ENCODE measurements around the gene CDC42BPB. TPM values are rescaled to one million over a fixed set of nuclear protein-coding genes. Genes with fewer than 3 reads are reported as not detected.

CDC42BPB gene
- total and polyA plus RNA-seq, 11 donors: 31.1 to 124 (median 68.9) TPM

DNA sequence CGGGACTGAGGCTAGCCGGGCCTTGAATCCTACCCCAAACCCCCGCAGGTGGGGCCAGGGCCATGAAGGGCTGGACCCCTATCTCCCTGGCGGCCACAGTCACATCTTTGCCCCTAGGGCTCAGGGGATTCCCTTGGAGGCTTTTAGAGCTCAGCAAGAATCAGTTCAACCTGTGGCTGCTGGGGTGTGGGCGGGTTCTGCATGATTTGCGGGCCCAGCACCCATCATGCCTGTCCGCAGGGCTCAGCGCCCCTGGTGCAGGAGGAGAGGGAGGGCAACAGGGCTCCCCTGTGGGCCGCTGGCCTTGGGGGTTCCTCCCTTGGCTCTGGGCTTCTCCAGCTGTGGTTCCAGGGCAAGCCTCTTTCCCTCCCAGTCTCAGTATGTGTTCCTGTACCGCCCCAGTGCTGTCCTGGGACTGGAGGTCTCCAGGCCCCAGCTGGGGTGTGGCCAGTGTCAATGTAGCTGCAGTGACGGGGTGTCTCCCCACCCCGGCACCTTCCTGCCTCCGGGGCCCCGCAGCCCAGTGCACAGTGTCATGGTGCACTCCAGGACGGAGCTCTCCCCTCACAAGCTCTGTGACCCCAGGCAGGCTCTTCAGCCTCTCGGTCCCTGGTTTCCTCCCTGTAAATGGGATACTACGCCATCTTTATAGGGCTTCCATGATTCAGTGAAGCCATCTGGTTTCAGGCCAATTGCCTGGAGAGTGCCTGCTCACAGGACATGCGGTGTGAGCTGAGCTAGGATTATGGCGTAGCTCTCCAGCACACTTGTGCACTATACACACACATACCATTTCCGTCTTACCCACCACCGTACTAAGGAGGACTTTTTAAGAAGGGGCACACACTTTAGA, 16.8 kb upstream of the CDC42BPB start:
- Histone ChIP-seq H3K4me3 (no peak overlapping the region), H3K36me3 (no peaks in the 10 kb centered on the region), H3K27me3 (no peaks in the 10 kb centered on the region), H3K4me1 (peaks cover 3 to 38% (median 24%) of the 10 kb centered on the region in 12 donors), H3K27ac (peak overlapping the region; percentile 23 to 87 (median 72)), H3K9me3 (no peaks in the 10 kb centered on the region)
- DNase-seq (peak in 3 of 5 donors; percentile 56 to 68 (median 58)), ATAC-seq (peak in 3 of 4 donors; percentile 15 to 30 (median 16))
- TF ChIP-seq, protein P1, sequence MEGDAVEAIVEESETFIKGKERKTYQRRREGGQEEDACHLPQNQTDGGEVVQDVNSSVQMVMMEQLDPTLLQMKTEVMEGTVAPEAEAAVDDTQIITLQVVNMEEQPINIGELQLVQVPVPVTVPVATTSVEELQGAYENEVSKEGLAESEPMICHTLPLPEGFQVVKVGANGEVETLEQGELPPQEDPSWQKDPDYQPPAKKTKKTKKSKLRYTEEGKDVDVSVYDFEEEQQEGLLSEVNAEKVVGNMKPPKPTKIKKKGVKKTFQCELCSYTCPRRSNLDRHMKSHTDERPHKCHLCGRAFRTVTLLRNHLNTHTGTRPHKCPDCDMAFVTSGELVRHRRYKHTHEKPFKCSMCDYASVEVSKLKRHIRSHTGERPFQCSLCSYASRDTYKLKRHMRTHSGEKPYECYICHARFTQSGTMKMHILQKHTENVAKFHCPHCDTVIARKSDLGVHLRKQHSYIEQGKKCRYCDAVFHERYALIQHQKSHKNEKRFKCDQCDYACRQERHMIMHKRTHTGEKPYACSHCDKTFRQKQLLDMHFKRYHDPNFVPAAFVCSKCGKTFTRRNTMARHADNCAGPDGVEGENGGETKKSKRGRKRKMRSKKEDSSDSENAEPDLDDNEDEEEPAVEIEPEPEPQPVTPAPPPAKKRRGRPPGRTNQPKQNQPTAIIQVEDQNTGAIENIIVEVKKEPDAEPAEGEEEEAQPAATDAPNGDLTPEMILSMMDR (IDR thresholded peaks at IDR 0.05): no peak
- TF ChIP-seq POLR2A (IDR thresholded peaks at IDR 0.05): no peak
- 61 to 73% (median 66%) methylated on average over 15 to 21 of the region's 21 CpGs for WGBS, 4 donors
- intact Hi-C loops (cut with DNase I): loop anchor here in 2 of 10 donors (2.0 to 10.0 kb wide), 2 partner anchors 219 to 221 kb away; no protein-coding TSS in a partner anchor

DNA sequence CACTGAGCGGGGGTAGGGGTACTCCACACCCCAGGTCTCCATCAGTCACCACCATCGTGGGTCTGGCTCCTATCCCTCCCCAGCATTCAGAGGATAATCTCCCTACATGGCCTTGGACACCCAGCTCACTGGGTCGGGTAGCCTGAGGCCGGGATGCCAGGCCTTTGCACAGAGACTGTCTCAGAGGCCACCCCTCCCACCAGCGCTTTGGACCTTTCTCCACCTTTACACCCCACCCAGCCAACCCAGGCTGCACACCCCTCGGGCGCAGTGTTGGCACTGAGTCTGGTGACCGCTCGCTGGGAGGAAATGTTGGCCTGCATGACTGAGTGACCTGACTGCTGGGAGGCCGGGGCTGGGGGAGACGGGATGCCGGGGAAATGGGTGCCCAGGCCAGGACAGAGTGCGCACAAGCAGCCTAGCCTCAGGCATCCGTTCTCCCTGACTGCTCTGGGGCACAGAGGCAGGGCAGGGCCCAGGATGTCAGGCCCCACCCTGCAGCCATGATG, 16.1 kb upstream of the CDC42BPB start:
- Histone ChIP-seq H3K36me3 (no peaks in the 10 kb centered on the region), H3K4me3 (no peak overlapping the region), H3K27me3 (no peaks in the 10 kb centered on the region), H3K9me3 (no peaks in the 10 kb centered on the region), H3K4me1 (peaks cover 3 to 38% (median 24%) of the 10 kb centered on the region in 12 donors), H3K27ac (peak overlapping the region in 5 of 12 donors; percentile 23 to 87 (median 80))
- DNase-seq (no peak), ATAC-seq (no peak)
- WGBS, 4 donors: 75 to 86% (median 81%) methylated on average over 8 to 14 of the region's 14 CpGs
- TF ChIP-seq, protein P1 (IDR thresholded peaks at IDR 0.05): no peak
- no peak for TF ChIP-seq POLR2A (IDR thresholded peaks at IDR 0.05)
- intact Hi-C loops (cut with DNase I): loop anchor here in 1 of 10 donors (10.0 kb wide), 1 partner anchor 221 kb away; no protein-coding TSS in a partner anchor

DNA sequence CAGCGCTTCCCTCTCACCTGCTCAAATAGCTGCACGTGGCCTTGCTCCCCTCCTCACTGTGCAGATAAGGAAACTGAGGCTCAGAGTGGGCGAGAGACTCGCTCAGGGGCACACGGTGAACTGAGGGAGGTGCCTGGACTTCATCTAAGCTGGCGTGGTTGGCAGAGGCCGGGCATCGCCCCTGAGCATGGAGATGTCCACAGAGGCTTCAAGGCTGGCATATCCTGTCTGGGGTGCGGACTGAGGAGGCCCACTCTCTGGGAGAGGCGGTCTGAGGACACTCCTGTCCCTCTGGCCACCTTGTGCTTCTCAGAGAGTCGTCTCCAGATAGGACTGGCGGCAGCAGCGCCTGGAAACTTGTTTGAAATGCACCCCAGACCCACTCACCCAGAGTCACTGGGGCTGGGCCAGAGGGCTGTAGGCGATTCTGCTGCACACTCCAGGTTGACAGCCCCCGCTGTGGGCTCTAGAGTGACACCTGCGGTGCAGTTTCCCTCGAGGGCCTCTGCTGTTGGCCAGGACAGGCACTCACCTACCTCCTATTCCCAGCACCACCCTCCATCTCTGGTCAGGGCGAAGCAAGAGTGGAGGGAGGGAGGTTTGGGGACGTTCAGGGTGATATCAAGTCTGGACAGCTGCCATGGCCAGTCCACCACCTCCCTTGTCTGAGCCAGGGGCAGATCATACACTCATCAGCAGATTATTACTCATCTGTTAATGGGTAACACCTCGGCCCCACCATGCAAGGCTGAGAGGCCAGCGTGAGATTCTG, 15.4 kb upstream of the CDC42BPB start:
- WGBS, 4 donors: 79 to 95% (median 83%) methylated on average over 7 to 21 of the region's 21 CpGs
- Histone ChIP-seq H3K36me3 (no peaks in the 10 kb centered on the region), H3K9me3 (no peaks in the 10 kb centered on the region), H3K4me3 (no peak overlapping the region), H3K27me3 (no peaks in the 10 kb centered on the region), H3K27ac (peak overlapping the region in 1 of 12 donors; percentile 80), H3K4me1 (peaks cover 3 to 43% (median 25%) of the 10 kb centered on the region in 12 donors)
- no peak for TF ChIP-seq POLR2A (IDR thresholded peaks at IDR 0.05)
- DNase-seq (peak in 2 of 5 donors; percentile 24 to 41), ATAC-seq (no peak)
- intact Hi-C loops (cut with DNase I): loop anchor here in 1 of 10 donors (10.0 kb wide), 1 partner anchor 222 kb away; no protein-coding TSS in a partner anchor

DNA sequence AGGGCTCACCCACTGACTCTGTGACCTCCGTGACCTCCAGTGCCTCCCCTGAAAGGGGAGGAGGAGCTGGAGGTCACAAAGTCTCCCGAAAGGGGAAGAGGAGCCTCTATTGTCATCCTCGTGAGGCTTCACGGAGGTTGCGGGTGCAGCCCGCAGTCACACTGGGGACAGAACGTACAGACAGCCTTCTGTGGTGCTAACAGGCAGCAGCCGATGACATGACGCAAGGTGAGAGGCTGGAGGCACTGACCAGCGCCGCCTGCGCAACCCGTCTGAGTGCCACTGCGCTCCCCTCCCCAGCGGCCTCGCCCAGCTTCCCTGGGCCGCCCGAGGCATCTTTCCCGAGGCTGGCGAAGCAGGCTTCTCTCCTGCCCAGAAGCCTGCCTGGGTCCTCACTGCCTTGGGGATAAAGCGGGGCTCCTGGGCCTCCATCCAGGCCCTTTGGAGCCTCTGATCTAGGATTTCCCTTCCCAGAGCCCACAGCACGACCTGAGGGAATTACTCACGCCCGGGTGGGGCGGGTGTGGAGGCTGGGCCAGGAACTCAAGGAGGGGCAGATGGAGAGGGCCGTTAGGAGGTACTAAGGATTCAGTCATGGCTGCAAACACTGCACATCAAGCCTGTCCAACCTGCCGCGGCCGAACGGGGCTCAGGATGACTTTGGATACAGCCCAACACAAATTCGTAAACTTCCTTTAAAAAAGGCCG, 14.3 kb upstream of the CDC42BPB start:
- intact Hi-C loops (cut with DNase I): loop anchor here in 1 of 10 donors (10.0 kb wide), 1 partner anchor 223 kb away; no protein-coding TSS in a partner anchor
- TF ChIP-seq, protein P1 (IDR thresholded peaks at IDR 0.05): no peak
- no peak for TF ChIP-seq POLR2A (IDR thresholded peaks at IDR 0.05)
- Histone ChIP-seq H3K9me3 (no peaks in the 10 kb centered on the region), H3K4me3 (no peak overlapping the region), H3K36me3 (no peaks in the 10 kb centered on the region), H3K27ac (peak overlapping the region in 1 of 12 donors; percentile 44), H3K27me3 (no peaks in the 10 kb centered on the region), H3K4me1 (peaks cover 3 to 52% (median 27%) of the 10 kb centered on the region in 12 donors)
- ATAC-seq (peak in 1 of 4 donors; percentile 17), DNase-seq (peak in 2 of 5 donors; percentile 22 to 62)
- 72 to 81% (median 78%) methylated on average over 24 to 32 of the region's 32 CpGs for WGBS, 4 donors
